ENCODE data around the gene CAMK2N2.

Gene CAMK2N2

DNA sequence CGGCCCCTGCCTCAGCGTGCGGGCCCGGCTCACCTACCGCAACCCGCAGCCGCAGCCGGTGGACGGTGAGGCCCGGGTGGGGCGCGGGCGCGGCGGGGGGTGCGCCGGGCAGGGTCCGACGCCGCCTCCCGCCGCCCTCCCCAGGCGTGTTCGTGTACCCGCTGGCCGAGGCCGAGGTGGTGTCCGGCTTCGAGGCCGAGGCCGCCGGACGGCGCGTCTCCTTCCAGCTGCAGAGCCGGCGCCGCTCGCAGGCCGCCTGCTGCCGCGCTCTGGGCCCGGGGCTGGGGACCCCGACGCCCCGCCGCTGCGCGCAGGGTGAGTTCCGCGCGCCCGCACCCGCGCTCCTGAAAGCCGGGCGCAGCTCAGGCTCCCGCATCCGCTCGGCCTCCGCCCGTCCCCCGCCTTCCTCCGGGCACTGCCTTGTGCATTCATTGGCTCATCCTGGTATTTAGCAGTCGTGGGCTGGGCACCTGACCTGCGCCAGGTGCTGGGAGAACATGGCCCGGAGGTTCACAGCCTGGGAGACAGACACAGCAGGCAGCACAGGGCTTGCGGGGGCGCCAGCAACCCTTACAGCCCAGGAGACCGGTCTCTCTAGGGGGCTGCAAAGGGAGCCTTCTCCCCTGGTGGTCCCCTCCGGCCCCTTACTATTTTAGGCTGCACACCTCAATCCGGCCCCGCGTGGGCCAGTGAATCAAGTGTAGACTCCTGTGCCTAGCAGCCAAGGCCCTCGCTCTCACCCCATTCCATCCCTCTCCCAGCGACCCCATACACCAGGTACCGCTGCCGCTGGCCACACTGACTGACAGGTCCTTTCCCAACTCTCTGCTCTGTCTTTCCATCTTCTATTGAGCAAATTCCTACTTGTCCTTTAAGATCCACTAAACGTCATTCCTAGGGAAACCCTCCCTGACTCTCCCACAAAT, 30.5 kb downstream of the CAMK2N2 start:
- no peak overlapping the region for H3K4me2 ChIP-seq (ENCODE audit: low read length)
- no peaks in the 10 kb centered on the region for H3K9me3 ChIP-seq (ENCODE audit: low read length)
- H2AFZ ChIP-seq (ENCODE audit: low read length): no peak overlapping the region
- H4K20me1 ChIP-seq (ENCODE audit: insufficient read depth, low read length): no peaks in the 10 kb centered on the region
- H3K27ac ChIP-seq (ENCODE audit: low read depth, low read length, poor library complexity, severe bottlenecking): no peak overlapping the region
- H3F3A ChIP-seq (ENCODE audit: insufficient read depth, low read length): no peaks in the 10 kb centered on the region
- no peaks in the 10 kb centered on the region for H3K36me3 ChIP-seq (ENCODE audit: insufficient read depth, low read length)
- peaks cover 14% of the 10 kb centered on the region for H3K4me1 ChIP-seq (ENCODE audit: insufficient read depth, low read length, severe bottlenecking)
- H3K79me2 ChIP-seq (ENCODE audit: insufficient read depth, low read length): no peaks in the 10 kb centered on the region
- no peak for TF ChIP-seq EZH2 (IDR thresholded peaks at IDR 0.05; ENCODE audit: borderline replicate concordance, low read length)
- TF ChIP-seq, protein P1, sequence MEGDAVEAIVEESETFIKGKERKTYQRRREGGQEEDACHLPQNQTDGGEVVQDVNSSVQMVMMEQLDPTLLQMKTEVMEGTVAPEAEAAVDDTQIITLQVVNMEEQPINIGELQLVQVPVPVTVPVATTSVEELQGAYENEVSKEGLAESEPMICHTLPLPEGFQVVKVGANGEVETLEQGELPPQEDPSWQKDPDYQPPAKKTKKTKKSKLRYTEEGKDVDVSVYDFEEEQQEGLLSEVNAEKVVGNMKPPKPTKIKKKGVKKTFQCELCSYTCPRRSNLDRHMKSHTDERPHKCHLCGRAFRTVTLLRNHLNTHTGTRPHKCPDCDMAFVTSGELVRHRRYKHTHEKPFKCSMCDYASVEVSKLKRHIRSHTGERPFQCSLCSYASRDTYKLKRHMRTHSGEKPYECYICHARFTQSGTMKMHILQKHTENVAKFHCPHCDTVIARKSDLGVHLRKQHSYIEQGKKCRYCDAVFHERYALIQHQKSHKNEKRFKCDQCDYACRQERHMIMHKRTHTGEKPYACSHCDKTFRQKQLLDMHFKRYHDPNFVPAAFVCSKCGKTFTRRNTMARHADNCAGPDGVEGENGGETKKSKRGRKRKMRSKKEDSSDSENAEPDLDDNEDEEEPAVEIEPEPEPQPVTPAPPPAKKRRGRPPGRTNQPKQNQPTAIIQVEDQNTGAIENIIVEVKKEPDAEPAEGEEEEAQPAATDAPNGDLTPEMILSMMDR (IDR thresholded peaks at IDR 0.05; ENCODE audit: low read length): no peak
- no peak overlapping the region for H3K9ac ChIP-seq (ENCODE audit: low read length)
- H3K4me3 ChIP-seq (ENCODE audit: low read depth, low read length, poor library complexity, severe bottlenecking): no peak overlapping the region
- peaks cover 14% of the 10 kb centered on the region for H3K27me3 ChIP-seq (ENCODE audit: insufficient read depth, low read length)
- no peaks in the 10 kb centered on the region for H3K9me2 ChIP-seq (ENCODE audit: low read depth, low read length)

DNA sequence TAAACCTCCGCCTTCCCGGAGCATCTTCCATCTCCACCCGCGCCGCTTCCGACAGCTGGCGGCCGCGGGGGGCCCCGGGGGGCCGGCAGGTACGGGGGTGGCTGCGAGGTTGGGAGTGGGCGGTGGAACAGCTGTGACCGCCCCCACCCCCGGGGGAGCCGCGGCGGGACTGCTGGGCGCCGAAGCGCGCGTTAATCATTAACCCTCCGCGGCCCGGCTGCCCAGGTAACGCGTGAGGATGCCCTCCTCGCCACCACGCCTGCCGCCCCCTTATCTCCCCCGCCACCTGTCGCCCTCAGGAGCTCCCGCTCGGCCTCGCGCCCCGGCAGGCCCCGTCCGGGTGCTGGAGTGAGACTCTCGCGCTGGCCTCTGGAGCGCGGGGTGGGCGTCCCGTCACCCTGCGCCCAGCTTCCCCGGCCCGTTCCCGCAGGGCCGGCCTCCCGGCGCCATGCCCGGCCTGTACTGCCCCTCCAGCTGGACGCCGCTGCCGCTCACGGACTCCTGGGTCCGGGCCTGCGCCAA, 31.2 kb downstream of the CAMK2N2 start:
- Histone ChIP-seq H3F3A (ENCODE audit: insufficient read depth, low read length) (no peaks in the 10 kb centered on the region), H2AFZ (ENCODE audit: low read length) (no peak overlapping the region), H3K9me2 (ENCODE audit: low read depth, low read length) (no peaks in the 10 kb centered on the region), H3K27ac (ENCODE audit: low read depth, low read length, poor library complexity, severe bottlenecking) (no peak overlapping the region), H3K79me2 (ENCODE audit: insufficient read depth, low read length) (no peaks in the 10 kb centered on the region), H3K4me1 (ENCODE audit: insufficient read depth, low read length, severe bottlenecking) (peaks cover 14% of the 10 kb centered on the region), H3K9me3 (ENCODE audit: low read length) (no peaks in the 10 kb centered on the region), H3K36me3 (ENCODE audit: insufficient read depth, low read length) (no peaks in the 10 kb centered on the region), H3K27me3 (ENCODE audit: insufficient read depth, low read length) (peaks cover 14% of the 10 kb centered on the region), H3K9ac (ENCODE audit: low read length) (peak overlapping the region; percentile 6; the same call in 1 of the 2 replicates), H3K4me2 (ENCODE audit: low read length) (peak overlapping the region; percentile 71), H4K20me1 (ENCODE audit: insufficient read depth, low read length) (no peaks in the 10 kb centered on the region), H3K4me3 (ENCODE audit: low read depth, low read length, poor library complexity, severe bottlenecking) (peak overlapping the region; percentile 59)
- TF ChIP-seq EZH2 (IDR thresholded peaks at IDR 0.05; ENCODE audit: borderline replicate concordance, low read length): no peak
- TF ChIP-seq, protein P1 (IDR thresholded peaks at IDR 0.05; ENCODE audit: low read length): no peak

DNA sequence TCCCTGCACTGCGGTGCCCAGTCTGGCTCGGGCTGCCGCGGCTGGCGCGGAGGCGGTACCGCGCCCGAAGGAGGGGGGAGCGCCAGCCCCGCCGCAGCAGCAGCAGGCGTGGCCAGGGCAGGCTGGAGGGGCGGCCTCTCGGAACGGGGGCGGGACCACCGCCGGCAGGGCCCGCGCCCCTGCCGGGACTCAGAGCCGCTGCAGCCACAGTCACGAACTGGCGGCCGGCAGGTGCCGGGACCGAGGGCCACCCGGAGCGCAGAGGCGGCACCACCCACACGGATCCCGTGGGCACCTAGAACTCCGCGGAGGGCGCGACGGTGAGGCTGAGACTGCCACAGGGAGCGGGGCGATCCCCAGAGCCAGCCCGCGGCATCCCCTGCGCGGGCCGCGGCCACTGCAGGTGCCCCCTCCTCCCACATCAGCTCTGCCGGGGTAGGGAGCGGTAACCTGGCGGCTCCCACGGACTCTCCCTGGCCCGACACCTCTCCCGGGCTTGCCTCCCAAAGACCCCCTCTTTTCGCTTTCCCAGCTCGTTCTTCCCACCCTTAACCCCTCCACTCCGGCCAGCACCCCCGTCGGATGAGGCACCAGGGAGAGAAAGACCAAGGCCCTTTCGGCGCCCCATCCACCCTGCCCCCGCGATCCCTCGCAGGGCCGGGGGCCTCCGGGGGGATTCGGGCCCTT, 31.8 kb downstream of the CAMK2N2 start, which contains the start of gene VWA5B2:
VWA5B2 (plus strand) TSS at position 192 of the 687 bp plus-strand sequence. CDS start 944 bp downstream, outside the sequence.
- Histone ChIP-seq H3K4me1 (ENCODE audit: insufficient read depth, low read length, severe bottlenecking) (peaks cover 14% of the 10 kb centered on the region), H2AFZ (ENCODE audit: low read length) (no peak within 1 kb of the TSS), H3K79me2 (ENCODE audit: insufficient read depth, low read length) (no peaks in the 10 kb centered on the region), H3K27ac (ENCODE audit: low read depth, low read length, poor library complexity, severe bottlenecking) (no peak within 1 kb of the TSS), H3K4me2 (ENCODE audit: low read length) (peak within 1 kb of the TSS; percentile 71), H3K9ac (ENCODE audit: low read length) (peak within 1 kb of the TSS; percentile 6; the same call in 1 of the 2 replicates), H3K9me2 (ENCODE audit: low read depth, low read length) (no peaks in the 10 kb centered on the region), H3K9me3 (ENCODE audit: low read length) (no peaks in the 10 kb centered on the region), H3F3A (ENCODE audit: insufficient read depth, low read length) (no peaks in the 10 kb centered on the region), H3K27me3 (ENCODE audit: insufficient read depth, low read length) (peaks cover 14% of the 10 kb centered on the region), H4K20me1 (ENCODE audit: insufficient read depth, low read length) (no peaks in the 10 kb centered on the region), H3K4me3 (ENCODE audit: low read depth, low read length, poor library complexity, severe bottlenecking) (peak within 1 kb of the TSS; percentile 59), H3K36me3 (ENCODE audit: insufficient read depth, low read length) (no peaks in the 10 kb centered on the region)
- TF ChIP-seq, protein P1 (IDR thresholded peaks at IDR 0.05; ENCODE audit: low read length): peak; percentile 28; the same call in 1 of the 2 replicates
- TF ChIP-seq EZH2 (IDR thresholded peaks at IDR 0.05; ENCODE audit: borderline replicate concordance, low read length): no peak

Measured in OCI-LY1 (cell line).